Measurements from ENCODE around the gene CD160. TPM values are rescaled to one million over a fixed set of nuclear protein-coding genes. Genes with fewer than 3 reads are reported as not detected.

Gene CD160
- total and polyA plus RNA-seq, 2 experiments from 2014 or later: 0.06 TPM; not detected in 1

DNA sequence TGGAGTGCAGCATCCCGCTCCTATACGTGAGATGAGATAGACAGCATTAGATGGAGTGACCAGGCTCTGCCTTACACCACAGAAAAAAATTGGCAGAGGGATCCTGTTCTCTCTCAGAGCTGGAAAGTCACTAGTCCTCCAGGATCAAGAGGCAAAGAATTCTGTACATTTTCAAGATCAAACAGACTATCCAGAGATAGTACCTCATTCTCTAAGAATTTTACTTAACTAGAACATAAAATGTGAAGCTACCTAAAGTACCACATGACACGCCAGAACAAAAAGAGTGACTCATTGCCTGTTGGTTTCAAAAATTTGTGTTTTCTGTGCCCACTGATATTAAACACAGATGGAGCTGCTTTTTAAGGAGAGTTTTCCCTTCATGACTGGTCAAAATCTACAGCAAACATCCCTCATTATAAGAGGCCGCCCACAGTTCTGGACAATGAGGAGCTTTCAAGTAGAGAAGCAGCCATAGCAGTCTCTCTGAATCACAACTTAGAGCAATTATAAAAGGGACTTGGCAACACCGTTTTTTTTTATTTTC, 32.3 kb downstream of the CD160 start (continued):
- TF ChIP-seq, protein P1, sequence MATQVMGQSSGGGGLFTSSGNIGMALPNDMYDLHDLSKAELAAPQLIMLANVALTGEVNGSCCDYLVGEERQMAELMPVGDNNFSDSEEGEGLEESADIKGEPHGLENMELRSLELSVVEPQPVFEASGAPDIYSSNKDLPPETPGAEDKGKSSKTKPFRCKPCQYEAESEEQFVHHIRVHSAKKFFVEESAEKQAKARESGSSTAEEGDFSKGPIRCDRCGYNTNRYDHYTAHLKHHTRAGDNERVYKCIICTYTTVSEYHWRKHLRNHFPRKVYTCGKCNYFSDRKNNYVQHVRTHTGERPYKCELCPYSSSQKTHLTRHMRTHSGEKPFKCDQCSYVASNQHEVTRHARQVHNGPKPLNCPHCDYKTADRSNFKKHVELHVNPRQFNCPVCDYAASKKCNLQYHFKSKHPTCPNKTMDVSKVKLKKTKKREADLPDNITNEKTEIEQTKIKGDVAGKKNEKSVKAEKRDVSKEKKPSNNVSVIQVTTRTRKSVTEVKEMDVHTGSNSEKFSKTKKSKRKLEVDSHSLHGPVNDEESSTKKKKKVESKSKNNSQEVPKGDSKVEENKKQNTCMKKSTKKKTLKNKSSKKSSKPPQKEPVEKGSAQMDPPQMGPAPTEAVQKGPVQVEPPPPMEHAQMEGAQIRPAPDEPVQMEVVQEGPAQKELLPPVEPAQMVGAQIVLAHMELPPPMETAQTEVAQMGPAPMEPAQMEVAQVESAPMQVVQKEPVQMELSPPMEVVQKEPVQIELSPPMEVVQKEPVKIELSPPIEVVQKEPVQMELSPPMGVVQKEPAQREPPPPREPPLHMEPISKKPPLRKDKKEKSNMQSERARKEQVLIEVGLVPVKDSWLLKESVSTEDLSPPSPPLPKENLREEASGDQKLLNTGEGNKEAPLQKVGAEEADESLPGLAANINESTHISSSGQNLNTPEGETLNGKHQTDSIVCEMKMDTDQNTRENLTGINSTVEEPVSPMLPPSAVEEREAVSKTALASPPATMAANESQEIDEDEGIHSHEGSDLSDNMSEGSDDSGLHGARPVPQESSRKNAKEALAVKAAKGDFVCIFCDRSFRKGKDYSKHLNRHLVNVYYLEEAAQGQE (IDR thresholded peaks at IDR 0.05; ENCODE audit: unreplicated experiment): no peak
- no peak for TF ChIP-seq POLR2AphosphoS5 (IDR thresholded peaks at IDR 0.05; ENCODE audit: low read depth)
- no peak for TF ChIP-seq STAT1 (IDR thresholded peaks at IDR 0.05; ENCODE audit: unreplicated experiment)
- TF ChIP-seq ZNF114 (CRISPR knock-in tag; IDR thresholded peaks at IDR 0.05): no peak
- no peak for TF ChIP-seq JUNB (IDR thresholded peaks at IDR 0.05; ENCODE audit: unreplicated experiment)
- TF ChIP-seq, protein P2, sequence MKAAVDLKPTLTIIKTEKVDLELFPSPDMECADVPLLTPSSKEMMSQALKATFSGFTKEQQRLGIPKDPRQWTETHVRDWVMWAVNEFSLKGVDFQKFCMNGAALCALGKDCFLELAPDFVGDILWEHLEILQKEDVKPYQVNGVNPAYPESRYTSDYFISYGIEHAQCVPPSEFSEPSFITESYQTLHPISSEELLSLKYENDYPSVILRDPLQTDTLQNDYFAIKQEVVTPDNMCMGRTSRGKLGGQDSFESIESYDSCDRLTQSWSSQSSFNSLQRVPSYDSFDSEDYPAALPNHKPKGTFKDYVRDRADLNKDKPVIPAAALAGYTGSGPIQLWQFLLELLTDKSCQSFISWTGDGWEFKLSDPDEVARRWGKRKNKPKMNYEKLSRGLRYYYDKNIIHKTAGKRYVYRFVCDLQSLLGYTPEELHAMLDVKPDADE (IDR thresholded peaks at IDR 0.05): no peak
- no peak for TF ChIP-seq ZNF331 (CRISPR knock-in tag; IDR thresholded peaks at IDR 0.05; ENCODE audit: low read depth)
- no peak for TF ChIP-seq EZH2 (IDR thresholded peaks at IDR 0.05; ENCODE audit: low read depth, unreplicated experiment)
- TF ChIP-seq, protein P3, sequence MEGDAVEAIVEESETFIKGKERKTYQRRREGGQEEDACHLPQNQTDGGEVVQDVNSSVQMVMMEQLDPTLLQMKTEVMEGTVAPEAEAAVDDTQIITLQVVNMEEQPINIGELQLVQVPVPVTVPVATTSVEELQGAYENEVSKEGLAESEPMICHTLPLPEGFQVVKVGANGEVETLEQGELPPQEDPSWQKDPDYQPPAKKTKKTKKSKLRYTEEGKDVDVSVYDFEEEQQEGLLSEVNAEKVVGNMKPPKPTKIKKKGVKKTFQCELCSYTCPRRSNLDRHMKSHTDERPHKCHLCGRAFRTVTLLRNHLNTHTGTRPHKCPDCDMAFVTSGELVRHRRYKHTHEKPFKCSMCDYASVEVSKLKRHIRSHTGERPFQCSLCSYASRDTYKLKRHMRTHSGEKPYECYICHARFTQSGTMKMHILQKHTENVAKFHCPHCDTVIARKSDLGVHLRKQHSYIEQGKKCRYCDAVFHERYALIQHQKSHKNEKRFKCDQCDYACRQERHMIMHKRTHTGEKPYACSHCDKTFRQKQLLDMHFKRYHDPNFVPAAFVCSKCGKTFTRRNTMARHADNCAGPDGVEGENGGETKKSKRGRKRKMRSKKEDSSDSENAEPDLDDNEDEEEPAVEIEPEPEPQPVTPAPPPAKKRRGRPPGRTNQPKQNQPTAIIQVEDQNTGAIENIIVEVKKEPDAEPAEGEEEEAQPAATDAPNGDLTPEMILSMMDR (conservative IDR thresholded peaks at IDR 0.05; ENCODE audit: low read depth in 2 of 2): no peak
- TF ChIP-seq CREB1 (CRISPR knock-in tag; IDR thresholded peaks at IDR 0.05; ENCODE audit: low read depth): no peak

DNA sequence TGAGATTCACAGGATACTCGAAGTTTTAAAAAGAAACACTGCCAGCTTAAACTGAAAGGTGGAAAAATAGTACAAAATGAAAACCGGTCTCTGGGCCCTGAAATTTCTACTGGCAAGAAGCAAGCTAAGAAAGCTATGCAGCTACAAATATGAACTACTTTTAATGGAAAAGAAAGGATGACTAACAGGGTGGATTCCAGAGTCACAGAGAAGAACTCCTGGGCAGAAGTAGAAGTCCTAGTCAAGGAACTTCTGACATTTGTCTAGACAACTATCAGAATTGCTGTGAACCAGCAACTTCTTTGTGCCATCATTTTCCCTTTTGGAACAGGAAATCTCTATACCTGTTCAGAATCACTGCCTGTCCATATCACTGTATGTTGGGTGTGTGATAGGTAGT, 38.1 kb downstream of the CD160 start:
- Histone ChIP-seq H3K9me2 (ENCODE audit: insufficient read depth) (no peaks in the 10 kb centered on the region), H3K36me3 (ENCODE audit: insufficient read depth) (0 out of 2 replicates have a peak, but pooled peaks cover 6% of the 10 kb centered on the region), H3K4me1 (ENCODE audit: insufficient read depth) (no peaks in the 10 kb centered on the region), H3K27ac (ENCODE audit: low read depth) (no peak overlapping the region), H3K27me3 (ENCODE audit: insufficient read depth) (no peaks in the 10 kb centered on the region), H4K20me1 (replicated peaks; ENCODE audit: insufficient read depth) (no peaks in the 10 kb centered on the region), H3F3A (replicated peaks; ENCODE audit: low read depth) (no peaks in the 10 kb centered on the region), H3K79me2 (replicated peaks; ENCODE audit: insufficient read depth) (no peaks in the 10 kb centered on the region), H3K4me3 (no peak overlapping the region), H3K4me2 (no peak overlapping the region), H2AFZ (no peak overlapping the region)
- no peak for DNase-seq (ENCODE audit: low spot score)
- ATAC-seq: no peak
- Mint-ChIP-seq H3K9me3 (peaks cover 22% of the 10 kb centered on the region), H3K27ac (no peak overlapping the region), H3K4me3 (no peak overlapping the region), H3K27me3 (ENCODE audit: insufficient read depth, low read depth, poor library complexity) (no peaks in the 10 kb centered on the region), H3K36me3 (ENCODE audit: low read depth) (peaks cover 30% of the 10 kb centered on the region), H3K4me1 (no peaks in the 10 kb centered on the region)
- no peak for TF ChIP-seq CREB1 (CRISPR knock-in tag; IDR thresholded peaks at IDR 0.05; ENCODE audit: low read depth)
- TF ChIP-seq ZNF114 (CRISPR knock-in tag; IDR thresholded peaks at IDR 0.05): no peak
- no peak for TF ChIP-seq EZH2 (IDR thresholded peaks at IDR 0.05; ENCODE audit: low read depth, unreplicated experiment)
- TF ChIP-seq POLR2AphosphoS5 (IDR thresholded peaks at IDR 0.05; ENCODE audit: low read depth): no peak
- no peak for TF ChIP-seq NANOG (IDR thresholded peaks at IDR 0.05; ENCODE audit: borderline replicate concordance)
- TF ChIP-seq, protein P3 (conservative IDR thresholded peaks at IDR 0.05; ENCODE audit: low read depth in 2 of 2): no peak
- no peak for TF ChIP-seq ZNF331 (CRISPR knock-in tag; IDR thresholded peaks at IDR 0.05; ENCODE audit: low read depth)
